ENCODE data around the gene CLCA2. TPM values are rescaled to one million over a fixed set of nuclear protein-coding genes. Genes with fewer than 3 reads are reported as not detected.

Gene CLCA2, protein sequence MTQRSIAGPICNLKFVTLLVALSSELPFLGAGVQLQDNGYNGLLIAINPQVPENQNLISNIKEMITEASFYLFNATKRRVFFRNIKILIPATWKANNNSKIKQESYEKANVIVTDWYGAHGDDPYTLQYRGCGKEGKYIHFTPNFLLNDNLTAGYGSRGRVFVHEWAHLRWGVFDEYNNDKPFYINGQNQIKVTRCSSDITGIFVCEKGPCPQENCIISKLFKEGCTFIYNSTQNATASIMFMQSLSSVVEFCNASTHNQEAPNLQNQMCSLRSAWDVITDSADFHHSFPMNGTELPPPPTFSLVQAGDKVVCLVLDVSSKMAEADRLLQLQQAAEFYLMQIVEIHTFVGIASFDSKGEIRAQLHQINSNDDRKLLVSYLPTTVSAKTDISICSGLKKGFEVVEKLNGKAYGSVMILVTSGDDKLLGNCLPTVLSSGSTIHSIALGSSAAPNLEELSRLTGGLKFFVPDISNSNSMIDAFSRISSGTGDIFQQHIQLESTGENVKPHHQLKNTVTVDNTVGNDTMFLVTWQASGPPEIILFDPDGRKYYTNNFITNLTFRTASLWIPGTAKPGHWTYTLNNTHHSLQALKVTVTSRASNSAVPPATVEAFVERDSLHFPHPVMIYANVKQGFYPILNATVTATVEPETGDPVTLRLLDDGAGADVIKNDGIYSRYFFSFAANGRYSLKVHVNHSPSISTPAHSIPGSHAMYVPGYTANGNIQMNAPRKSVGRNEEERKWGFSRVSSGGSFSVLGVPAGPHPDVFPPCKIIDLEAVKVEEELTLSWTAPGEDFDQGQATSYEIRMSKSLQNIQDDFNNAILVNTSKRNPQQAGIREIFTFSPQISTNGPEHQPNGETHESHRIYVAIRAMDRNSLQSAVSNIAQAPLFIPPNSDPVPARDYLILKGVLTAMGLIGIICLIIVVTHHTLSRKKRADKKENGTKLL
- 0.03 TPM for polyA plus RNA-seq (2013)

DNA sequence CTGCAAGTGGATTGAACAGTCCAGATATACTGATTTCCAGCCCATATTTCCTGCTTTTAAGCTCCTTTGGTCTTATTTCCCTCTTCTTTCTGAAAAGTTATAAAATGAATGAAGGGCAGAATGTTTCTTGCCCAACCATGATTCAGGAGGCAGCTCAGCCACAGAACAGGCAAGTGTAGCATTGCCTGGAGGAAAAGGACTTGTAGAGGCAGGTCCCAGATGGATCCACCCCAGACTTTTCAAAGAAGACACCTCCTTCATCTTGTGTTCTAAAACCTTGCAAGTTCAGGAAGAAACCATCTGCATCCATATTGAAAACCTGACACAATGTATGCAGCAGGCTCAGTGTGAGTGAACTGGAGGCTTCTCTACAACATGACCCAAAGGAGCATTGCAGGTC, at the start of gene CLCA2:
Gene CLCA2, plus strand, starts transcription at position 299 of the 400 bp plus-strand sequence. Its CDS starts 77 bp downstream, at position 376.
- Histone ChIP-seq H3K9me3 (ENCODE audit: control extremely low read depth in 1 of 5, control insufficient read depth in 4 of 5, insufficient read depth in 2 of 5, low read depth in 1 of 5, low read length in 4 of 5) (no peaks in the 10 kb centered on the region), H3K36me3 (ENCODE audit: control insufficient read depth in 4 of 4, insufficient read depth in 4 of 4, low read length in 3 of 4) (no peaks in the 10 kb centered on the region), H3K27me3 (replicated peaks in 2 of 5; ENCODE audit: control insufficient read depth in 4 of 5, insufficient read depth in 5 of 5, low read length in 4 of 5) (no peaks in the 10 kb centered on the region), H3K27ac (ENCODE audit: insufficient read depth in 1 of 2, low read depth in 1 of 2, low read length in 2 of 2, poor library complexity in 1 of 2, severe bottlenecking in 2 of 2) (no peak within 1 kb of the TSS), H3K4me1 (ENCODE audit: control extremely low read depth in 1 of 4, control insufficient read depth in 4 of 4, insufficient read depth in 4 of 4, low read length in 3 of 4) (peaks cover 3 to 11% (median 8%) of the 10 kb centered on the region in 4 experiments), H3K4me3 (ENCODE audit: control insufficient read depth in 1 of 7, extremely low read depth in 1 of 7, insufficient read depth in 4 of 7, low read depth in 2 of 7, low read length in 6 of 7) (no peak within 1 kb of the TSS)
- ChIA-PET CTCF (interaction anchor here (0.7 to 7.4 kb wide), 6 partner anchors 16 to 81 kb away, joined by 3 to 48 read pairs (median 4); no protein-coding TSS in a partner anchor), POLR2A (no interaction called here)
- DNase-seq: no peak

DNA sequence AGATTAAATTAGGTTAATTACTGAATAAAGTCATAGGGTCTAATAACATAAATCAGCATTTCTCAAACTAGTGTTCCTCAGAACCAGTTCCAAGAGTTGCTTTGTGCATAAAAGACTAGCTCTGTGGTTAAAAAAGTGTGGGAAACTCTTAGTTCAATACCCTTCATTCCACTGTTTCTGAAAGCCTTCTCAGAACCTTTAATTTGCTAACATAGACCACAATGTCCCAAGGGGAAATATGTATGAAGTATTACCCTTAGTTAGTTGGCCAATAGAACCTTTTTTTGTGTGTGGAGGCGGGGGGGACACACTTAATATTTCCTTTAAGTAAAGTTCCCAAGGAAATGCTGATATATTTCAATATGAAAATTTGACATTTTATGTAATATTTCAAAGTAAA, 48.3 kb upstream of the CLCA2 start:
- Histone ChIP-seq H3K27me3 (replicated peaks in 2 of 5; ENCODE audit: control insufficient read depth in 4 of 5, insufficient read depth in 5 of 5, low read length in 4 of 5) (no peaks in the 10 kb centered on the region), H3K9me3 (ENCODE audit: control extremely low read depth in 1 of 5, control insufficient read depth in 4 of 5, insufficient read depth in 2 of 5, low read depth in 1 of 5, low read length in 4 of 5) (peaks cover 0 to 10% (median 8%) of the 10 kb centered on the region in 5 experiments), H3K4me1 (ENCODE audit: control extremely low read depth in 1 of 4, control insufficient read depth in 4 of 4, insufficient read depth in 4 of 4, low read length in 3 of 4) (no peaks in the 10 kb centered on the region), H3K36me3 (ENCODE audit: control insufficient read depth in 4 of 4, insufficient read depth in 4 of 4, low read length in 3 of 4) (peaks cover 8 to 42% (median 18%) of the 10 kb centered on the region in 4 experiments), H3K27ac (ENCODE audit: insufficient read depth in 1 of 2, low read depth in 1 of 2, low read length in 2 of 2, poor library complexity in 1 of 2, severe bottlenecking in 2 of 2) (no peak overlapping the region), H3K4me3 (ENCODE audit: control insufficient read depth in 1 of 7, extremely low read depth in 1 of 7, insufficient read depth in 4 of 7, low read depth in 2 of 7, low read length in 6 of 7) (no peak overlapping the region)
- POLR2A ChIA-PET: no interaction called here
- CTCF ChIA-PET: no interaction called here
- DNase-seq: no peak
- no CpG with 5 or more reads among the region's 1 CpG for WGBS (ENCODE audit: insufficient coverage)

DNA sequence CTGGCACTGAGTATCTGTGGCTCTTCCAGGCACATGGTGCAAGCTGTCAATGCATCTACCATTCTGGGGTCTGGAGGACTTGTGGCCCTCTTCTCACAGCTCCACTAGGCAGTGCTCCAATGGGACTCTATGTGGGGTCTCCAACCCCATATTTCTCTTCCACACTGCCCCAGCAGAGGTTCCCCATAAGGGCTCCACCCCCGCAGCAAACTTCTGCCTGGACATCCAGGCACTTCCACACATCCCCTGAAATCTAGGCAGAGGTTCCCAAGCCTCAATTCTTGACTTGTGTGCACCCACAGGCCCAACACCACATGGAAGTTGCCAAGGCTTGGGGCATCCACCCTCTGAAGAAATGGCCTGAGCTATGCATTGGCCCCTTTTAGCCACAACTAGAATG, 46.6 kb upstream of the CLCA2 start:
- CTCF ChIA-PET: no interaction called here
- H3K4me1 ChIP-seq (ENCODE audit: control extremely low read depth in 1 of 4, control insufficient read depth in 4 of 4, insufficient read depth in 4 of 4, low read length in 3 of 4): peaks cover 0 to 3% (median 1%) of the 10 kb centered on the region in 4 experiments
- POLR2A ChIA-PET: no interaction called here

DNA sequence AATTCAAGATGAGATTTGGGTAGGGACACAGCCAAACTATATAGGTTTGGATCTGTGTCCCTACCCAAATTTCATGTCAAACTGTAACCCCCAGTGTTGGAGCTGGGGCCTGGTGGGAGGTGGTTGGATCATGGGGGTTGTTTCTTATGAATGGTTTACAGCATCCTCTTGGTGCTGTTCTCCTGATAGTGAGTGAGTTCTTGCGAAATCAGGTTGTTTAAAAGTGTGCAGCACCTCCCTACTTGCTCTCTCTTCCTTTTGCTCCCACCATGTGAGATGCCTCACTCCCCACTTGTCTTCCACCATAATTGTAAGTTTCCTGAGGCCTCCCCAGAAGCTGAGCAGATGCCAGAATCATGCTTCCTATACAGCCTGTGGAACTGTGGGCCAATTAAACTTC, 45.2 kb upstream of the CLCA2 start:
- WGBS (ENCODE audit: insufficient coverage): 100% methylated on average over 1 of the region's 1 CpG

More for the DNA sequence above, 46.6 kb upstream of the CLCA2 start:
- Histone ChIP-seq H3K36me3 (ENCODE audit: control insufficient read depth in 4 of 4, insufficient read depth in 4 of 4, low read length in 3 of 4) (peaks cover 8 to 42% (median 18%) of the 10 kb centered on the region in 4 experiments), H3K27me3 (replicated peaks in 2 of 5; ENCODE audit: control insufficient read depth in 4 of 5, insufficient read depth in 5 of 5, low read length in 4 of 5) (no peaks in the 10 kb centered on the region), H3K9me3 (ENCODE audit: control extremely low read depth in 1 of 5, control insufficient read depth in 4 of 5, insufficient read depth in 2 of 5, low read depth in 1 of 5, low read length in 4 of 5) (peaks cover 0 to 10% (median 8%) of the 10 kb centered on the region in 5 experiments), H3K27ac (ENCODE audit: insufficient read depth in 1 of 2, low read depth in 1 of 2, low read length in 2 of 2, poor library complexity in 1 of 2, severe bottlenecking in 2 of 2) (no peak overlapping the region), H3K4me3 (ENCODE audit: control insufficient read depth in 1 of 7, extremely low read depth in 1 of 7, insufficient read depth in 4 of 7, low read depth in 2 of 7, low read length in 6 of 7) (no peak overlapping the region)
- peak in 1 of 3 donors; percentile 18 for DNase-seq
- no CpG with 5 or more reads among the region's 1 CpG for WGBS (ENCODE audit: insufficient coverage)

DNA sequence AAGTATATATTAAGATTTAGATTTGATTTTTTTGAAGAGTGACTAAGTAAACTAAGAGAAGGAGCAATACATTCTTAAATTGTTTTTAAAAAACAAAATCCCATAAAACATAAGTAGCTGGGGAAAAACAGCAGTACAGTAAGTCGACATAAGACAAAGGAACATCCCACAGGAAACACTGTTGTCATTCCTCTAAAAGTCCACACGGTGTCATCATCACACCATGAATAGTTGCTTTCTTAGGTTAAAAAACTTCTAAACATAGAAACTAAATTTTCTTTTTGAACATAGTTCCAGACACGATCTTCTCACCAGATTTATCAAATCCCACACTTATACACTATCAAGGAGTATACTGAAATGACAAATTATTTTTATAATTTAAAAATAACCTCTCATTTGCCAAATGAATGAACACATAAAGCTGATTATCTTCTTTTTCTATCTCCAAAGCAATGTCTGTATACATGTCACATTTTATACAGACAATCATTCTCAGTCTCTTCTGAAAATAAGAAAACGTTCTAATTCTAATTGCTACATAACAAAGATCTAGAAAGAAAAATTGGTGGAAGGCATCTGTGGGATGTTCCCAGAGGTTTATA, 43.6 kb upstream of the CLCA2 start:
- WGBS (ENCODE audit: insufficient coverage): 0% methylated on average over 1 of the region's 4 CpGs
- H3K36me3 ChIP-seq (ENCODE audit: control insufficient read depth in 4 of 4, insufficient read depth in 4 of 4, low read length in 3 of 4): peaks cover 2 to 29% (median 12%) of the 10 kb centered on the region in 4 experiments
- H3K4me1 ChIP-seq (ENCODE audit: control extremely low read depth in 1 of 4, control insufficient read depth in 4 of 4, insufficient read depth in 4 of 4, low read length in 3 of 4): peaks cover 0 to 4% (median 4%) of the 10 kb centered on the region in 4 experiments
- ChIA-PET POLR2A (no interaction called here), CTCF (interaction anchor here (0.7 to 2.7 kb wide), 20 partner anchors 14 to 587 kb away, joined by 3 to 17 read pairs (median 4); partner anchors contain the start of gene SH3GLB1)
- no peak overlapping the region for H3K4me3 ChIP-seq (ENCODE audit: control insufficient read depth in 1 of 7, extremely low read depth in 1 of 7, insufficient read depth in 4 of 7, low read depth in 2 of 7, low read length in 6 of 7)
- no peak overlapping the region for H3K27ac ChIP-seq (ENCODE audit: insufficient read depth in 1 of 2, low read depth in 1 of 2, low read length in 2 of 2, poor library complexity in 1 of 2, severe bottlenecking in 2 of 2)
- H3K9me3 ChIP-seq (ENCODE audit: control extremely low read depth in 1 of 5, control insufficient read depth in 4 of 5, insufficient read depth in 2 of 5, low read depth in 1 of 5, low read length in 4 of 5): peaks cover 0 to 10% (median 8%) of the 10 kb centered on the region in 5 experiments
- DNase-seq: peak; percentile 74 to 85 (median 82)
- no peaks in the 10 kb centered on the region for H3K27me3 ChIP-seq (replicated peaks in 2 of 5; ENCODE audit: control insufficient read depth in 4 of 5, insufficient read depth in 5 of 5, low read length in 4 of 5)

More for the DNA sequence above, 45.2 kb upstream of the CLCA2 start:
- Histone ChIP-seq H3K4me3 (ENCODE audit: control insufficient read depth in 1 of 7, extremely low read depth in 1 of 7, insufficient read depth in 4 of 7, low read depth in 2 of 7, low read length in 6 of 7) (no peak overlapping the region), H3K27ac (ENCODE audit: insufficient read depth in 1 of 2, low read depth in 1 of 2, low read length in 2 of 2, poor library complexity in 1 of 2, severe bottlenecking in 2 of 2) (no peak overlapping the region), H3K4me1 (ENCODE audit: control extremely low read depth in 1 of 4, control insufficient read depth in 4 of 4, insufficient read depth in 4 of 4, low read length in 3 of 4) (peaks cover 0 to 4% (median 4%) of the 10 kb centered on the region in 4 experiments), H3K36me3 (ENCODE audit: control insufficient read depth in 4 of 4, insufficient read depth in 4 of 4, low read length in 3 of 4) (peaks cover 8 to 36% (median 14%) of the 10 kb centered on the region in 4 experiments), H3K27me3 (replicated peaks in 2 of 5; ENCODE audit: control insufficient read depth in 4 of 5, insufficient read depth in 5 of 5, low read length in 4 of 5) (no peaks in the 10 kb centered on the region), H3K9me3 (ENCODE audit: control extremely low read depth in 1 of 5, control insufficient read depth in 4 of 5, insufficient read depth in 2 of 5, low read depth in 1 of 5, low read length in 4 of 5) (peaks cover 0 to 10% (median 8%) of the 10 kb centered on the region in 5 experiments)
- CTCF ChIA-PET: interaction anchor here (1.3 to 2.7 kb wide), 4 partner anchors 15 to 308 kb away, joined by 3 to 14 read pairs (median 6); no protein-coding TSS in a partner anchor
- DNase-seq: no peak
- POLR2A ChIA-PET: no interaction called here

DNA sequence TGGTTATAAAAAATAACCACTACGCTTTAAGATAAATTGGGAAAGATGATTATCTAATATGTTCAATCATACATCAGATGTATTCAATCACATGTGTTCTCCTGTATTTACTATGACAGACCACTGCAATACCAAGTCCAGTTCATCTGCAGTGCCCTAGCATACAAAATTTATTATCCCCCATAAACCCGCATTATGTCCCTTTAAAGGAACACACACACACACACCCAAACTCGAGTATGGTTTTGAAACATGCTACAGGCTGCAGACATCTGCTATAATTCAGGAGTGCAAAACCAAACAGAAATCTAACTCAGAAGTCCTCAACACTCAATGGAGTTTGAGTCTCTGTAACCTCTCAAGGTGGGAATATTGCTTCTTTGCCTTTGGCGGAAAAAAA, 42.7 kb upstream of the CLCA2 start:
- peaks cover 0 to 10% (median 8%) of the 10 kb centered on the region in 5 experiments for H3K9me3 ChIP-seq (ENCODE audit: control extremely low read depth in 1 of 5, control insufficient read depth in 4 of 5, insufficient read depth in 2 of 5, low read depth in 1 of 5, low read length in 4 of 5)
- CTCF ChIA-PET: no interaction called here
- 83% methylated on average over 2 of the region's 4 CpGs for WGBS (ENCODE audit: insufficient coverage)

More for the DNA sequence above, 42.7 kb upstream of the CLCA2 start:
- no peak for DNase-seq
- Histone ChIP-seq H3K4me1 (ENCODE audit: control extremely low read depth in 1 of 4, control insufficient read depth in 4 of 4, insufficient read depth in 4 of 4, low read length in 3 of 4) (peaks cover 0 to 4% (median 4%) of the 10 kb centered on the region in 4 experiments), H3K4me3 (ENCODE audit: control insufficient read depth in 1 of 7, extremely low read depth in 1 of 7, insufficient read depth in 4 of 7, low read depth in 2 of 7, low read length in 6 of 7) (no peak overlapping the region), H3K36me3 (ENCODE audit: control insufficient read depth in 4 of 4, insufficient read depth in 4 of 4, low read length in 3 of 4) (peaks cover 2 to 25% (median 10%) of the 10 kb centered on the region in 4 experiments), H3K27me3 (replicated peaks in 2 of 5; ENCODE audit: control insufficient read depth in 4 of 5, insufficient read depth in 5 of 5, low read length in 4 of 5) (no peaks in the 10 kb centered on the region), H3K27ac (ENCODE audit: insufficient read depth in 1 of 2, low read depth in 1 of 2, low read length in 2 of 2, poor library complexity in 1 of 2, severe bottlenecking in 2 of 2) (no peak overlapping the region)
- POLR2A ChIA-PET: no interaction called here
